HFFc6 (cell line): Measurements from ENCODE around the gene MFGE8. TPM values are rescaled to one million over a fixed set of nuclear protein-coding genes. Genes with fewer than 3 reads are reported as not detected.
A peak's percentile ranks its signal among the peaks of the same experiment; 100 is the strongest.

ENCODE experiments used
- DNase-seq: peaks from one replicate; pipeline ENCODE4 v3.0.0-alpha.2; 2018
- H3K27ac Mint-ChIP-seq: 2 replicates; pipeline ENCODE4 v1.8.0; 2020; ENCODE audit warnings: mild to moderate bottlenecking, mixed read lengths
- H3K27me3 Mint-ChIP-seq: 2 replicates; pipeline ENCODE4 v1.8.0; 2021; ENCODE audit warnings: mild to moderate bottlenecking, moderate library complexity, mixed read lengths; ENCODE audit not compliant: insufficient read depth
- H3K36me3 Mint-ChIP-seq: 2 replicates; pipeline ENCODE4 v1.8.0; 2021; ENCODE audit warnings: low read depth, mixed read lengths
- H3K4me1 Mint-ChIP-seq: 2 replicates; pipeline ENCODE4 v1.8.0; 2020; ENCODE audit warnings: low read depth, mixed read lengths
- H3K4me3 Mint-ChIP-seq: 2 replicates; pipeline ENCODE4 v1.8.0; 2020; ENCODE audit warnings: mild to moderate bottlenecking, moderate library complexity, mixed read lengths
- H3K9me3 Mint-ChIP-seq: 2 replicates; pipeline ENCODE4 v1.8.0; 2020; ENCODE audit warnings: mild to moderate bottlenecking, mixed read lengths
- total RNA-seq, 6 experiments: library from RNA; stranded (reverse); fragmentation: NEBNext Ultra II Directional; extraction: Animal tissue kit (Norgen Biotek cat#: 25700); gene quantifications; 2 replicates in 1 of 6; 3 replicates in 5 of 6; pipeline ENCODE4 v1.2.3, GENCODE V29; 2021
- TF ChIP-seq, protein P1 (sequence below): fragments of 200-600 bp; sonication (generic); IDR thresholded peaks from 2 replicates; pipeline ENCODE4 v1.5.0; 2021; ENCODE audit warnings: antibody characterized with exemption, mild to moderate bottlenecking

The MFGE8 gene
- total RNA-seq, 6 experiments from 2014 or later, result 769 to 963 (median 885) TPM

DNA sequence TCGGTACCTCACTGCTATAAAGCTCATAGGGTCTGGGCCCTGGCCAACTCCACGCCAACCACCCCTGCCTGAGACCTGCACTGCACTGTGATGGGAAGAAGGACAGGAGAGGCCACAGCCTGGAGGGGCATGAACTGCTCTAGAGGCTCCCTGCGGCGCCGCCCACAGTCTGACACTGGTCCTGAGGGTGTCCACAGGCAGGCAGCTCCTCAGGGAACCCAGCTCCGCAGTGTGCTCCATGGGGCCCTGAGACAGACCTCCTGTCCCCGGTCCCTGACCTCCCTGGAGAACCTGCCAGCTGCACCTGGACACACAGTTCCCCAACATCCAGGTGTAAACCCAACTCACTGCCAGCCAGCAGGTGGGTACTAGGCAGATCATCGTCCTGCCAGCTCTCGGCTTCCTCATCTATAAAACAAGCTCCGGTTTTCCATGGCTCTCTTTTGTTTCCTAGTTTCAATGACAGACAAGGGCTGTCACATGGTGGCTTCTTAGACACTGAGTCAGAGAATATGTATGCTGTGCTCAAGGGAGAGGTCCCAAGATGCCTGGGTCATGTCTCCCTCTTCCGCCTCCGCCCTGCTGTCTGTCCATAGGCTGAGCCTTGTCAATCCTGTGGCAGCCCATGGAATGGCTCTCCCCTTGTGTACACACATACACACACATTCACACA, 12.7 kb downstream of the MFGE8 start:
- TF ChIP-seq, protein P1, sequence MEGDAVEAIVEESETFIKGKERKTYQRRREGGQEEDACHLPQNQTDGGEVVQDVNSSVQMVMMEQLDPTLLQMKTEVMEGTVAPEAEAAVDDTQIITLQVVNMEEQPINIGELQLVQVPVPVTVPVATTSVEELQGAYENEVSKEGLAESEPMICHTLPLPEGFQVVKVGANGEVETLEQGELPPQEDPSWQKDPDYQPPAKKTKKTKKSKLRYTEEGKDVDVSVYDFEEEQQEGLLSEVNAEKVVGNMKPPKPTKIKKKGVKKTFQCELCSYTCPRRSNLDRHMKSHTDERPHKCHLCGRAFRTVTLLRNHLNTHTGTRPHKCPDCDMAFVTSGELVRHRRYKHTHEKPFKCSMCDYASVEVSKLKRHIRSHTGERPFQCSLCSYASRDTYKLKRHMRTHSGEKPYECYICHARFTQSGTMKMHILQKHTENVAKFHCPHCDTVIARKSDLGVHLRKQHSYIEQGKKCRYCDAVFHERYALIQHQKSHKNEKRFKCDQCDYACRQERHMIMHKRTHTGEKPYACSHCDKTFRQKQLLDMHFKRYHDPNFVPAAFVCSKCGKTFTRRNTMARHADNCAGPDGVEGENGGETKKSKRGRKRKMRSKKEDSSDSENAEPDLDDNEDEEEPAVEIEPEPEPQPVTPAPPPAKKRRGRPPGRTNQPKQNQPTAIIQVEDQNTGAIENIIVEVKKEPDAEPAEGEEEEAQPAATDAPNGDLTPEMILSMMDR, result no peak
- no peak overlapping the region for H3K4me3 Mint-ChIP-seq
- peaks cover 64% of the 10 kb centered on the region for H3K4me1 Mint-ChIP-seq

DNA sequence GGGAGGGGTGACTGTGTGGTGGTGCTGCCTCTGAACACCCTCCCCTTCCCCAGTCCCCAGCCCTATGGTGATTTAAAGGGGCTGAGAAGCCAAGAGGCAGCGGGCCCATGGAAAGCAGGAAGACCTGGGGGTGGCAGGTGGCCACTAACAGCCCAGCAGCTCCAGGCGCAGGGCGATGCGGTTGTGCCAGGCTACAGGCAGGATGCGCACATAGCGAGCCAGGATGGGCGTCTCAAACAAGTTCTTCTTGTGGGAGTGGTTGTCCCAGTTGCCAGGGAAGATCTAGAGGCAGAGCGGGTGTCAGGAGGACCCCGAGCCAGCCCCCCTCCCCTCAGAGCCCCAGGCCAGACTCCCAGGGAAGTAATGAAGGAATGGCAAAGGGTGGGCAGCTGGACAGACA, 13.9 kb downstream of the MFGE8 start:
- no peak for DNase-seq
- H3K27ac Mint-ChIP-seq, result no peak overlapping the region
- H3K36me3 Mint-ChIP-seq, result peaks cover 30% of the 10 kb centered on the region
- H3K4me3 Mint-ChIP-seq, result no peak overlapping the region
- peaks cover 22% of the 10 kb centered on the region for H3K27me3 Mint-ChIP-seq
- H3K4me1 Mint-ChIP-seq, result peaks cover 55% of the 10 kb centered on the region
- TF ChIP-seq, protein P1, result no peak
- H3K9me3 Mint-ChIP-seq, result no peaks in the 10 kb centered on the region

More for the DNA sequence above, 12.7 kb downstream of the MFGE8 start:
- peak; percentile 59 for DNase-seq
- Mint-ChIP-seq H3K27ac (peak overlapping the region; percentile 55), H3K36me3 (peaks cover 39% of the 10 kb centered on the region), H3K9me3 (no peaks in the 10 kb centered on the region), H3K27me3 (peaks cover 22% of the 10 kb centered on the region)

DNA sequence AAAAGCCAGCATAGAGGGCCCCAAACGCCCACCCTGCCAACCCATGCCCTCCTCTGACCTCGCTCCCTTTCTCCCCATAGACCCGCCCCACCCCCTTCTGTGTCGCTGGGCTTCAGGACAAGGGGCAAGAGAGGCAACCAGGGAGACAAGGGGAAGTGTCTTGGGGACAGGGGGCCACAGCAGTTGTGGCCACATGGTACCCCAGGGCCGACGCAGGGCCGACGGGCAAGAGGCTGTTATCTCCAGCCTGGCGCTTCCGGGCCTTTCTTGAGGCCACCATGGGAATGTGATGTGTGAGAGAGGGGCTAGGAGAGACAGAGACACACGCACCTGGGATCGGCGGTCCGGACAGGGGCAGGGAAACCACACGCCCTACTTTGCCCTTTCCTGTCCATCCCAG, 14.4 kb downstream of the MFGE8 start:
- DNase-seq, result no peak
- H3K36me3 Mint-ChIP-seq, result peaks cover 25% of the 10 kb centered on the region
- H3K27me3 Mint-ChIP-seq, result peaks cover 21% of the 10 kb centered on the region
- no peaks in the 10 kb centered on the region for H3K9me3 Mint-ChIP-seq
- TF ChIP-seq, protein P1, result no peak
- peaks cover 52% of the 10 kb centered on the region for H3K4me1 Mint-ChIP-seq
- no peak overlapping the region; the same call in 1 of the 2 replicates for H3K4me3 Mint-ChIP-seq
- H3K27ac Mint-ChIP-seq, result no peak overlapping the region

DNA sequence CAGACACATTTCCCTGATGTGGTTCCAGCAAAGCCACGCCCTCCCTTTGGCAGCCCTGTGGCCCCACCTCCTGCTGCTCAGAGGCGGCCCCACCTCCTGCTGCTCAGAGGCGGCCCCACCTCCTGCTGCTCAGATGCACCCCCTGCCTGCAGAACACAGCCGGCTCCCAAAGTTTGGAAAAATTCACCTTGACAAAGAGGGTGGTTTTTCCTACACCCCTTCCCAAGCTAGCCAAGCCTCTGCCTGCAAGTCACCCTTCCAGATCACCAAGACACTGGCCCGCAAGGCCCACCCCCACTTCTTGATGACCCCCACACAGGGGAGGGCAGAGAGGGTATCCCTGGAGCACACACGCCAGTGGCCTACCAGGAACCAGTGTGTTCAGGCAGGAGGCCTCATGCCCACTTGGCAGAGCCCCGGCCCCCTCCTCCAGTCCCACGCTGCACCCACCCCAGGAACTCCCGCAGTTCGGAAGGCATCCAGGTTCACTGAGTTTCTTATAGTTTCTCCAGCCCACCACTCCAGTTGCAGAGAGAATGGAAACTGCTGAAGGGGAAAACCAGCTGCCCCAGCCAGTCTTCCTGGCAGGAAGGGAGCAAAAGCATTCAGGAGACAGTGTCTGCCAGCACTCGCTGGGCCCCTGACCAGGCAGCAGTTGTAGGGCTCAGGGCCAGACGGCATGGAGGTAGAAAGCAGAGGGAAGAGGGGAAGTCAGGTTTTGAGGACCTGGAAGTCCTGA, 15.6 kb downstream of the MFGE8 start:
- TF ChIP-seq, protein P1, result peak; percentile 79
- H3K9me3 Mint-ChIP-seq, result no peaks in the 10 kb centered on the region
- H3K36me3 Mint-ChIP-seq, result peaks cover 24% of the 10 kb centered on the region
- peaks cover 17% of the 10 kb centered on the region for H3K27me3 Mint-ChIP-seq
- no peak overlapping the region for H3K4me3 Mint-ChIP-seq
- H3K27ac Mint-ChIP-seq, result no peak overlapping the region; the same call in 1 of the 2 replicates
- H3K4me1 Mint-ChIP-seq, result peaks cover 49% of the 10 kb centered on the region
- DNase-seq, result peak; percentile 77

DNA sequence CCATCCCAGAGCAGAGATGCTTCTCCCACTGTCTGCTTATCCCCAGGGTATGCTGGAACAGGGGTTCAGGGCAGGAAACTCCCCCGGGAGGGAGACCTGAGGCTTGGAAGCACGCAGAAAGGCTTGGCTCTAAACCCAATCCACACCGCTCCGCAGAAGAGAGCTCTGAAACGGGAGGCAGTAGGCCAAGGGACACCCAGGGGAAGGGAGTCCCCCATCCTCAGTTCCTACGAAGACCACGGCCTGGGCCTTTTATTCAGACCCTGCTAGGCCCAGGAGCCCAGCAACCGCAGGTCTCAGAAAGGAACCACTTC, 16.1 kb downstream of the MFGE8 start:
- H3K4me3 Mint-ChIP-seq, result no peak overlapping the region
- peaks cover 17% of the 10 kb centered on the region for H3K27me3 Mint-ChIP-seq
- H3K4me1 Mint-ChIP-seq, result peaks cover 43% of the 10 kb centered on the region
- TF ChIP-seq, protein P1, result no peak
- no peak for DNase-seq
- H3K9me3 Mint-ChIP-seq, result no peaks in the 10 kb centered on the region
- peaks cover 23% of the 10 kb centered on the region for H3K36me3 Mint-ChIP-seq
- H3K27ac Mint-ChIP-seq, result no peak overlapping the region
